SK-N-SH (cell line): ENCODE measurements around the gene GLI2. TPM values are rescaled to one million over a fixed set of nuclear protein-coding genes. Genes with fewer than 3 reads are reported as not detected.
A peak's percentile ranks its signal among the peaks of the same experiment; 100 is the strongest.

Experiments used
- CTCF ChIA-PET: fragments of 300-600, 350-600 bp; formaldehyde crosslinking; extraction: SDS; loops from one replicate; lab custom pipeline; 2021; lab: Yijun Ruan, JAX
- POLR2A ChIA-PET: fragments of 350-600 bp; sonication (Branson Sonifier 250); formaldehyde crosslinking; extraction: SDS; loops from one replicate; lab custom pipeline; 2020; ENCODE audit warnings: antibody characterized with exemption, inconsistent platforms; lab: Yijun Ruan, JAX
- DNase-seq: peaks from one replicate; pipeline ENCODE4 v3.0.0; 2012
- H2AFZ ChIP-seq: fragments of 200-600 bp; sonication (generic); 2 replicates; pipeline ENCODE4 v1.8.1; 2016; ENCODE audit warnings: antibody characterized with exemption, mild to moderate bottlenecking, low read depth
- H3F3A ChIP-seq: fragments of 200-600 bp; sonication (generic); replicated peaks from 2 replicates; pipeline ENCODE3; 2016; ENCODE audit warnings: antibody characterized with exemption, mild to moderate bottlenecking; ENCODE audit not compliant: insufficient read depth
- H3K27ac ChIP-seq, 2 experiments: fragments of 200-500 bp in 1 of 2; fragments of 200-600 bp in 1 of 2; sonication (Bioruptor generic) in 1 of 2; sonication (generic), shearing (Covaris generic) in 1 of 2; 2 replicates each; pipeline versions ENCODE4 v1.5.1 to v1.6.1; 2014 to 2016; ENCODE audit warnings: low read depth in 2 of 2, inconsistent platforms in 1 of 2, low read length in 1 of 2, mild to moderate bottlenecking in 1 of 2, mixed read lengths in 1 of 2
- H3K27me3 ChIP-seq: fragments of 200-600 bp; sonication (generic), shearing (Covaris generic); 2 replicates; pipeline ENCODE4 v1.6.1; 2016; ENCODE audit warnings: mixed run types; ENCODE audit not compliant: insufficient read depth
- H3K36me3 ChIP-seq, 2 experiments: fragments of 200-500 bp in 1 of 2; fragments of 200-600 bp in 1 of 2; sonication (Bioruptor generic) in 1 of 2; sonication (generic) in 1 of 2; replicated peaks in 1 of 2; 2 replicates each; pipeline versions ENCODE3 to v1.5.1; 2014 to 2016; ENCODE audit warnings: low read length in 1 of 2, mild to moderate bottlenecking in 1 of 2; ENCODE audit not compliant: insufficient read depth in 2 of 2, control insufficient read depth in 1 of 2
- H3K4me1 ChIP-seq, 2 experiments: fragments of 200-500 bp in 1 of 2; fragments of 200-600 bp in 1 of 2; sonication (Bioruptor generic) in 1 of 2; sonication (generic), shearing (Covaris generic) in 1 of 2; 2 replicates each; pipeline versions ENCODE4 v1.5.1 to v1.6.1; 2014 to 2016; ENCODE audit warnings: low read depth in 1 of 2, low read length in 1 of 2, mixed run types in 1 of 2; ENCODE audit not compliant: insufficient read depth in 2 of 2, control insufficient read depth in 1 of 2
- H3K4me2 ChIP-seq: fragments of 200-600 bp; sonication (generic), shearing (Covaris generic); 2 replicates; pipeline ENCODE4 v1.6.1; 2017; ENCODE audit warnings: mixed run types
- H3K4me3 ChIP-seq, 2 experiments: fragments of 200-500 bp in 1 of 2; fragments of 200-600 bp in 1 of 2; sonication (Bioruptor generic) in 1 of 2; sonication (generic), shearing (Covaris generic) in 1 of 2; 2 replicates each; pipeline versions ENCODE4 v1.5.1 to v1.8.1; 2014 to 2016; ENCODE audit warnings: low read depth in 2 of 2, inconsistent platforms in 1 of 2, low read length in 1 of 2, mild to moderate bottlenecking in 1 of 2, mixed read lengths in 1 of 2, moderate library complexity in 1 of 2
- H3K79me2 ChIP-seq: fragments of 200-600 bp; sonication (generic); 2 replicates; pipeline ENCODE4 v1.8.1; 2017; ENCODE audit warnings: mild to moderate bottlenecking; ENCODE audit not compliant: insufficient read depth
- H3K9ac ChIP-seq: fragments of 200-600 bp; sonication (generic); 2 replicates; pipeline ENCODE4 v1.6.1; 2017; ENCODE audit warnings: mixed run types
- H3K9me2 ChIP-seq: fragments of 200-600 bp; sonication (generic); 2 replicates; pipeline ENCODE4 v1.6.1; 2017; ENCODE audit warnings: mixed run types
- H3K9me3 ChIP-seq: fragments of 200-600 bp; sonication (generic); 2 replicates; pipeline ENCODE4 v1.6.1; 2017; ENCODE audit warnings: mixed run types, mild to moderate bottlenecking, moderate library complexity
- H4K20me1 ChIP-seq: fragments of 200-600 bp; sonication (generic); 2 replicates; pipeline ENCODE4 v1.6.1; 2017; ENCODE audit warnings: mild to moderate bottlenecking, mixed run types; ENCODE audit not compliant: insufficient read depth
- CHD2 ChIP-seq: fragments of 150-350 bp; IDR thresholded peaks from 2 replicates; pipeline ENCODE4 v1.6.1; 2018; ENCODE audit warnings: low read length; ENCODE audit not compliant: partially characterized antibody
- EP300 ChIP-seq, 2 experiments: IDR thresholded peaks; 2 replicates each; pipeline versions ENCODE4 v1.4.0 to v1.6.1; 2012; ENCODE audit warnings: borderline replicate concordance in 1 of 2, low read depth in 1 of 2, low read length in 1 of 2
- EZH2phosphoT487 ChIP-seq: fragments of 200-600 bp; sonication (generic); IDR thresholded peaks from 2 replicates; pipeline ENCODE4 v1.6.1; 2017; ENCODE audit warnings: low read depth, mixed run types, mild to moderate bottlenecking, antibody characterized with exemption, moderate library complexity, borderline replicate concordance
- FOXJ3 ChIP-seq: sonication (generic); formaldehyde crosslinking; IDR thresholded peaks from 2 replicates; pipeline ENCODE4 v1.5.1; 2020; ENCODE audit warnings: mild to moderate bottlenecking, missing genetic modification reagents
- FOXM1 ChIP-seq: IDR thresholded peaks from 2 replicates; pipeline ENCODE4 v1.4.0; 2012; ENCODE audit warnings: low read depth, mild to moderate bottlenecking
- MEF2A ChIP-seq: IDR thresholded peaks from 2 replicates; pipeline ENCODE4 v1.4.0; 2012; ENCODE audit warnings: low read depth, borderline replicate concordance
- MXI1 ChIP-seq: IDR thresholded peaks from 2 replicates; pipeline ENCODE4 v1.6.1; 2012; ENCODE audit warnings: mild to moderate bottlenecking, low read depth, low read length, improper control_type of control experiment
- RCOR1 ChIP-seq: fragments of 150-350 bp; IDR thresholded peaks from 2 replicates; pipeline ENCODE4 v1.6.1; 2017; ENCODE audit warnings: antibody characterized with exemption, low read length
- RXRA ChIP-seq: IDR thresholded peaks from 2 replicates; pipeline ENCODE4 v1.4.0; 2012; ENCODE audit warnings: low read depth, mild to moderate bottlenecking, borderline replicate concordance
- SIN3A ChIP-seq: IDR thresholded peaks from 2 replicates; pipeline ENCODE4 v1.6.1; 2012; ENCODE audit warnings: low read depth, mild to moderate bottlenecking, low read length, moderate library complexity, borderline replicate concordance
- TCF12 ChIP-seq: IDR thresholded peaks from 2 replicates; pipeline ENCODE4 v1.4.0; 2012
- WGBS: methylation state at CpG from one replicate; pipeline ENCODE4 v1.1.6; 2017; ENCODE audit warnings: low lambda C conversion rate; 5-methylcytosine and 5-hydroxymethylcytosine counted together
- polyA plus RNA-seq, 3 experiments: library from polyadenylated mRNA; depleted of rRNA; stranded (reverse); fragments of >200 nt; gene quantifications; 2 replicates each; pipeline ENCODE4 v1.2.3, GENCODE V29; 2012
- TF ChIP-seq, protein P1 (sequence below): IDR thresholded peaks from 2 replicates; pipeline ENCODE4 v1.6.1; 2012; ENCODE audit warnings: mild to moderate bottlenecking, low read depth, low read length, moderate library complexity
- TF ChIP-seq, protein P2 (sequence below): IDR thresholded peaks from 2 replicates; pipeline ENCODE4; 2012
- TF ChIP-seq, protein P3 (sequence below): fragments of 200-600 bp; sonication (generic); IDR thresholded peaks from 2 replicates; pipeline ENCODE4 v1.6.1; 2017; ENCODE audit warnings: antibody characterized with exemption, mild to moderate bottlenecking, moderate library complexity

The GLI2 gene
- polyA plus RNA-seq, 1 of the 3 experiments (the other 2 are of a cell fraction): 3.4 TPM

DNA sequence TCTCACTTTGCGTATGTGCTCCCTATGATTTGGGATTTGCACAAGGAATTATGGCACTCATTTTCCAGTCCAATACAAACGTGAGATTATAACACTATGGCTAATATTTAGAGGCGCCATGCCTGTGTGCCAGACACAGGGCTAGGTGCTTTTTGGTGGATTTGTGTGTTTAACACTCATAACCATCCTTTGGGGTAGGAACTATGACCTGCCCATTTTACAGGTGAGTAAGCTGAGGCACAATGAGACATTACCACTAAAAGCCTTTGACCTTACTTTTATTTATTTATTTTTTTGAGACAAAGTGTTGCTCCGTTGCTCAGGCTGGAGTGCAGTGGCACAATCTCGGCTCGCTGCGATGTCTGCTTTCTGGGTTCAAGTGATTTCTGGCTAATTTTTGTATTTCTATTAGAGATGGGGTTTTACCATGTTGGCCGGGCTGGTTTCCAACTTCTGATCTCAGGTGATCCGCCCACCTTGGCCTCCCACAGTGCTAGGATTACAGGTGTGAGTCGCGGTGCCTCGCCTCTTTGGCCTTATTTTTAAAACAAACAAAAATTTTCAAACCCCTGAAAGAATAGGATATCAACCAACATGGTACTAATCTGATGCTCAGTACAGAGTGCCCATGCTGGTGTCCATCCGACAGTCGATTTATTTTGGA is 26.6 kb upstream of the GLI2 start:
- H3K27ac ChIP-seq: no peak overlapping the region
- H3K27me3 ChIP-seq: no peaks in the 10 kb centered on the region
- WGBS: 90% methylated on average over 14 of the region's 14 CpGs
- no peak overlapping the region for H3K9ac ChIP-seq
- H3K4me2 ChIP-seq: no peak overlapping the region
- DNase-seq: no peak
- no peak for TF ChIP-seq FOXM1
- CTCF ChIA-PET: interaction anchor here (1.2 to 4.4 kb wide), 4 partner anchors 10 to 371 kb away, joined by 3 to 26 read pairs (median 12); no protein-coding TSS in a partner anchor
- H3K9me3 ChIP-seq: no peaks in the 10 kb centered on the region
- peaks cover 0 to 26% of the 10 kb centered on the region in 2 experiments; a peak in 1 of 4 replicates for H3K4me1 ChIP-seq
- POLR2A ChIA-PET: no interaction called here
- H2AFZ ChIP-seq: no peak overlapping the region
- no peaks in the 10 kb centered on the region for H3K9me2 ChIP-seq
- no peaks in the 10 kb centered on the region for H3K79me2 ChIP-seq
- H4K20me1 ChIP-seq: no peaks in the 10 kb centered on the region
- no peak overlapping the region for H3K4me3 ChIP-seq
- H3F3A ChIP-seq: no peaks in the 10 kb centered on the region
- no peaks in the 10 kb centered on the region for H3K36me3 ChIP-seq

DNA sequence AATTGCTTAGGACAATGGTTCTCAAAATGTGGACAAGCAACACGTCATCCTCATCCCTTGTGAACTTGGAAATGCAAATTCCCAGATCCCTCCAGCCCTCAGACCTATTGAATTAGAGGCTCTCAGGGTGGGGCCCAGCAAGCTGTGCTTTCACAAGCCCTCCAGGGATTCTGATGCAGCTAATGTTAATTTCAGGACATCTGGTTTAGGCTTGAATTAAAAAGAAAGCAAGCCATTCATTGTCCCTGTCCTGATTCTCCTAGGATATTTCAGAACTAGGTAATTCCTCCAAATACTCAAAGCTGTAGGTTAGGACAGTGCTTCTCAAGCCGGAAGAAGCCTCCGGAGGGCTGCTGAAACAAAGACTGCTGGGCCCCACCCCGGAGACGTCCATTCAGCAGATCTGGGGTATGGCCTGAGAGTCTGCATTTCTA is 26.0 kb upstream of the GLI2 start:
- no peak overlapping the region for H3K27ac ChIP-seq
- no peaks in the 10 kb centered on the region for H4K20me1 ChIP-seq
- H3F3A ChIP-seq: no peaks in the 10 kb centered on the region
- TF ChIP-seq RCOR1: peak; percentile 60; the same call in 1 of the 2 replicates
- no peak for TF ChIP-seq MXI1
- 0 out of 4 replicates have a peak, but pooled peaks of 1 of the 2 experiments have one; percentile 29 for TF ChIP-seq EP300 (IDR thresholded peaks at IDR 0.05; ENCODE audit: borderline replicate concordance in 1 of 2, low read depth in 1 of 2, low read length in 1 of 2)
- no peak for TF ChIP-seq MEF2A
- CTCF ChIA-PET: interaction anchor here (1.2 to 4.4 kb wide), 5 partner anchors 9 to 370 kb away, joined by 3 to 26 read pairs (median 16); no protein-coding TSS in a partner anchor
- no peaks in the 10 kb centered on the region for H3K9me3 ChIP-seq
- peak; percentile 63 for DNase-seq
- peaks cover 0 to 24% of the 10 kb centered on the region in 2 experiments; a peak in 1 of 4 replicates for H3K4me1 ChIP-seq
- H2AFZ ChIP-seq: no peak overlapping the region
- H3K4me3 ChIP-seq: no peak overlapping the region
- no peak overlapping the region for H3K9ac ChIP-seq
- POLR2A ChIA-PET: interaction anchor here (1.2 kb wide), 1 partner anchor 12 kb away, joined by 4 read pairs; no protein-coding TSS in a partner anchor
- H3K4me2 ChIP-seq: no peak overlapping the region
- H3K36me3 ChIP-seq: no peaks in the 10 kb centered on the region
- no peaks in the 10 kb centered on the region for H3K9me2 ChIP-seq
- H3K79me2 ChIP-seq: no peaks in the 10 kb centered on the region
- H3K27me3 ChIP-seq: no peaks in the 10 kb centered on the region
- WGBS: 75% methylated on average over 3 of the region's 5 CpGs

DNA sequence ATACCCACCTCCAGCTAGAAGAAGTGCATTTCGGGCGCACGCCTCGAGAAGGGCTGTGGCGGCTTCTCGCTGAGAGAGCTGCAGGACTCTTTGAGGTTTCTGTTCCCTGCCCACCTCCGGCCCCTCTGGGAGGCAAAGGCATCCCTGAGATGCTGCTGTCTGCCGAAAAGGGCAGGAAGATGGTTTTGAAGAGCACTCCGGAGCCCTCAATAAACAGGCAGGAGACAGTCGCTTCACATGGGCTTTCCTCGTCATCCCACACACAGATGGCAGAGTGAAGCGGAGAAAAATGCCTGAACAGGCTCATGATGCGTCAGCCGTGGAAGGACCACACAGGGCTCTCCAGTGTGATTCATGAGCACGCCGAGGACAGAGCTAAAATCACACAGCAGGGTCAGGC is 25.4 kb upstream of the GLI2 start:
- no peak overlapping the region for H3K4me3 ChIP-seq

More for the DNA sequence above, 25.4 kb upstream of the GLI2 start:
- Histone ChIP-seq H3F3A (no peaks in the 10 kb centered on the region), H3K9me2 (no peaks in the 10 kb centered on the region), H4K20me1 (no peaks in the 10 kb centered on the region), H3K36me3 (no peaks in the 10 kb centered on the region), H3K4me1 (peaks cover 0 to 20% of the 10 kb centered on the region in 2 experiments; a peak in 1 of 4 replicates), H3K9ac (no peak overlapping the region), H3K27me3 (no peaks in the 10 kb centered on the region), H3K79me2 (no peaks in the 10 kb centered on the region), H3K4me2 (no peak overlapping the region), H3K9me3 (no peaks in the 10 kb centered on the region), H3K27ac (no peak overlapping the region), H2AFZ (no peak overlapping the region)
- ChIA-PET CTCF (interaction anchor here (0.8 to 4.4 kb wide), 6 partner anchors 9 to 369 kb away, joined by 3 to 26 read pairs (median 10); partner anchors contain the start of gene GLI2), POLR2A (interaction anchor here (1.2 kb wide), 1 partner anchor 11 kb away, joined by 4 read pairs; no protein-coding TSS in a partner anchor)
- TF ChIP-seq FOXJ3 (CRISPR knock-in tag): no peak
- TF ChIP-seq, protein P1, sequence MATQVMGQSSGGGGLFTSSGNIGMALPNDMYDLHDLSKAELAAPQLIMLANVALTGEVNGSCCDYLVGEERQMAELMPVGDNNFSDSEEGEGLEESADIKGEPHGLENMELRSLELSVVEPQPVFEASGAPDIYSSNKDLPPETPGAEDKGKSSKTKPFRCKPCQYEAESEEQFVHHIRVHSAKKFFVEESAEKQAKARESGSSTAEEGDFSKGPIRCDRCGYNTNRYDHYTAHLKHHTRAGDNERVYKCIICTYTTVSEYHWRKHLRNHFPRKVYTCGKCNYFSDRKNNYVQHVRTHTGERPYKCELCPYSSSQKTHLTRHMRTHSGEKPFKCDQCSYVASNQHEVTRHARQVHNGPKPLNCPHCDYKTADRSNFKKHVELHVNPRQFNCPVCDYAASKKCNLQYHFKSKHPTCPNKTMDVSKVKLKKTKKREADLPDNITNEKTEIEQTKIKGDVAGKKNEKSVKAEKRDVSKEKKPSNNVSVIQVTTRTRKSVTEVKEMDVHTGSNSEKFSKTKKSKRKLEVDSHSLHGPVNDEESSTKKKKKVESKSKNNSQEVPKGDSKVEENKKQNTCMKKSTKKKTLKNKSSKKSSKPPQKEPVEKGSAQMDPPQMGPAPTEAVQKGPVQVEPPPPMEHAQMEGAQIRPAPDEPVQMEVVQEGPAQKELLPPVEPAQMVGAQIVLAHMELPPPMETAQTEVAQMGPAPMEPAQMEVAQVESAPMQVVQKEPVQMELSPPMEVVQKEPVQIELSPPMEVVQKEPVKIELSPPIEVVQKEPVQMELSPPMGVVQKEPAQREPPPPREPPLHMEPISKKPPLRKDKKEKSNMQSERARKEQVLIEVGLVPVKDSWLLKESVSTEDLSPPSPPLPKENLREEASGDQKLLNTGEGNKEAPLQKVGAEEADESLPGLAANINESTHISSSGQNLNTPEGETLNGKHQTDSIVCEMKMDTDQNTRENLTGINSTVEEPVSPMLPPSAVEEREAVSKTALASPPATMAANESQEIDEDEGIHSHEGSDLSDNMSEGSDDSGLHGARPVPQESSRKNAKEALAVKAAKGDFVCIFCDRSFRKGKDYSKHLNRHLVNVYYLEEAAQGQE: no peak
- TF ChIP-seq, protein P2, sequence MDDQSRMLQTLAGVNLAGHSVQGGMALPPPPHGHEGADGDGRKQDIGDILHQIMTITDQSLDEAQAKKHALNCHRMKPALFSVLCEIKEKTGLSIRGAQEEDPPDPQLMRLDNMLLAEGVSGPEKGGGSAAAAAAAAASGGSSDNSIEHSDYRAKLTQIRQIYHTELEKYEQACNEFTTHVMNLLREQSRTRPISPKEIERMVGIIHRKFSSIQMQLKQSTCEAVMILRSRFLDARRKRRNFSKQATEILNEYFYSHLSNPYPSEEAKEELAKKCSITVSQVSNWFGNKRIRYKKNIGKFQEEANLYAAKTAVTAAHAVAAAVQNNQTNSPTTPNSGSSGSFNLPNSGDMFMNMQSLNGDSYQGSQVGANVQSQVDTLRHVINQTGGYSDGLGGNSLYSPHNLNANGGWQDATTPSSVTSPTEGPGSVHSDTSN: no peak
- no peak for TF ChIP-seq RXRA
- TF ChIP-seq, protein P3, sequence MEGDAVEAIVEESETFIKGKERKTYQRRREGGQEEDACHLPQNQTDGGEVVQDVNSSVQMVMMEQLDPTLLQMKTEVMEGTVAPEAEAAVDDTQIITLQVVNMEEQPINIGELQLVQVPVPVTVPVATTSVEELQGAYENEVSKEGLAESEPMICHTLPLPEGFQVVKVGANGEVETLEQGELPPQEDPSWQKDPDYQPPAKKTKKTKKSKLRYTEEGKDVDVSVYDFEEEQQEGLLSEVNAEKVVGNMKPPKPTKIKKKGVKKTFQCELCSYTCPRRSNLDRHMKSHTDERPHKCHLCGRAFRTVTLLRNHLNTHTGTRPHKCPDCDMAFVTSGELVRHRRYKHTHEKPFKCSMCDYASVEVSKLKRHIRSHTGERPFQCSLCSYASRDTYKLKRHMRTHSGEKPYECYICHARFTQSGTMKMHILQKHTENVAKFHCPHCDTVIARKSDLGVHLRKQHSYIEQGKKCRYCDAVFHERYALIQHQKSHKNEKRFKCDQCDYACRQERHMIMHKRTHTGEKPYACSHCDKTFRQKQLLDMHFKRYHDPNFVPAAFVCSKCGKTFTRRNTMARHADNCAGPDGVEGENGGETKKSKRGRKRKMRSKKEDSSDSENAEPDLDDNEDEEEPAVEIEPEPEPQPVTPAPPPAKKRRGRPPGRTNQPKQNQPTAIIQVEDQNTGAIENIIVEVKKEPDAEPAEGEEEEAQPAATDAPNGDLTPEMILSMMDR: no peak
- no peak for TF ChIP-seq EZH2phosphoT487
- TF ChIP-seq TCF12: no peak
- TF ChIP-seq SIN3A: no peak
- TF ChIP-seq CHD2: no peak
- WGBS: 94% methylated on average over 16 of the region's 16 CpGs
- DNase-seq: no peak
